A549 (cell line): ENCODE data around the gene PSMB9. TPM values are rescaled to one million over a fixed set of nuclear protein-coding genes. Genes with fewer than 3 reads are reported as not detected.

ENCODE experiments used
- ATAC-seq, 2 experiments: fragments of 200-7000 bp in 1 of 2; fragments of >200 bp in 1 of 2; cut with Nextera tagmentation in 1 of 2; cut with Tn5 transposase in 1 of 2; 3 replicates each; pipeline versions ENCODE4 v1.8.0 to v1.9.1; 2018 to 2020; ENCODE audit warnings: mild to moderate bottlenecking in 1 of 2, moderate library complexity in 1 of 2
- CTCF ChIA-PET: fragments of 300-600 bp; sonication (Branson Sonifier 250); formaldehyde crosslinking; extraction: SDS; loops from one replicate; lab custom pipeline; 2021; ENCODE audit warnings: antibody characterized with exemption, inconsistent platforms; lab: Yijun Ruan, JAX
- POLR2A ChIA-PET: fragments of 350-600 bp; formaldehyde crosslinking; extraction: SDS; loops from one replicate; lab custom pipeline; 2021; ENCODE audit warnings: antibody characterized with exemption, inconsistent platforms; lab: Yijun Ruan, JAX
- DNase-seq, 2 experiments: peaks; one replicate each; pipeline versions ENCODE4 v3.0.0 to v3.0.0-alpha.2; 2011 to 2016; ENCODE audit warnings: low read depth in 1 of 2, low spot score in 1 of 2
- FAIRE-seq: peaks from 2 replicates; lab custom pipeline; 2011; peaks lifted over from hg19 to GRCh38; lab: Jason Lieb, UNC
- H3K27ac ChIP-seq, 2 experiments: fragments of >200 bp; sonication (Bioruptor Twin); formaldehyde crosslinking; 3 replicates each; pipeline ENCODE4 v1.5.1; 2016 to 2017
- H3K4me1 ChIP-seq: fragments of >200 bp; sonication (Bioruptor Twin); formaldehyde crosslinking; 3 replicates; pipeline ENCODE4 v1.6.1; 2016
- H3K4me2 ChIP-seq: fragments of >200 bp; sonication (Bioruptor Twin); formaldehyde crosslinking; 3 replicates; pipeline ENCODE4 v1.6.1; 2016
- H3K4me3 ChIP-seq: fragments of >200 bp; sonication (Bioruptor Twin); formaldehyde crosslinking; 3 replicates; pipeline ENCODE4 v1.5.1; 2016
- H3K9me3 ChIP-seq: fragments of >200 bp; sonication (Bioruptor Twin); formaldehyde crosslinking; 3 replicates; pipeline ENCODE4 v1.6.1; 2016
- CEBPB ChIP-seq, 2 experiments: fragments of >200 bp in 1 of 2; sonication (Bioruptor Twin) in 1 of 2; formaldehyde crosslinking in 1 of 2; IDR thresholded peaks; 2 replicates each; pipeline ENCODE4 v1.6.1; 2012 to 2016
- EP300 ChIP-seq, 2 experiments: fragments of >200 bp; sonication (Bioruptor Twin); formaldehyde crosslinking; IDR thresholded peaks; 2 replicates in 1 of 2; 3 replicates in 1 of 2; pipeline ENCODE4 v1.6.1; 2016 to 2017
- FOSL2 ChIP-seq, 2 experiments: fragments of 450-650 bp in 1 of 2; fragments of >200 bp in 1 of 2; sonication (Bioruptor Twin) in 1 of 2; formaldehyde crosslinking; IDR thresholded peaks; 2 replicates each; pipeline versions ENCODE4 v1.5.0 to v1.6.1; 2016 to 2020; ENCODE audit warnings: mild to moderate bottlenecking in 1 of 2, moderate library complexity in 1 of 2
- FOXS1 ChIP-seq: fragments of 250-450 bp; sonication (Bioruptor Pico); IDR thresholded peaks from 2 replicates; pipeline ENCODE4 v1.5.0; 2020; ENCODE audit warnings: mild to moderate bottlenecking, moderate library complexity
- HES2 ChIP-seq: fragments of >200 bp; sonication (Bioruptor Twin); formaldehyde crosslinking; IDR thresholded peaks from 2 replicates; pipeline ENCODE4 v1.6.1; 2016
- HMGXB4 ChIP-seq: fragments of 250-450 bp; sonication (Bioruptor Pico); IDR thresholded peaks from 2 replicates; pipeline ENCODE4 v1.5.0; 2021; ENCODE audit warnings: mild to moderate bottlenecking, moderate library complexity, borderline replicate concordance
- HOXA7 ChIP-seq: fragments of 250-450 bp; sonication (Bioruptor Pico); IDR thresholded peaks from 2 replicates; pipeline ENCODE4 v1.5.0; 2020; ENCODE audit warnings: mild to moderate bottlenecking, moderate library complexity
- HOXB13 ChIP-seq: fragments of 250-450 bp; sonication (Bioruptor Pico); IDR thresholded peaks from 2 replicates; pipeline ENCODE4 v1.5.0; 2020; ENCODE audit warnings: low read depth, mild to moderate bottlenecking, moderate library complexity
- HOXB5 ChIP-seq: fragments of 250-450 bp; sonication (Bioruptor Pico); IDR thresholded peaks from 2 replicates; pipeline ENCODE4 v1.5.0; 2020; ENCODE audit warnings: mild to moderate bottlenecking, moderate library complexity
- MAFK ChIP-seq: fragments of 450-650 bp; IDR thresholded peaks from 2 replicates; pipeline ENCODE4 v1.6.1; 2014; ENCODE audit not compliant: partially characterized antibody
- MYC ChIP-seq: IDR thresholded peaks from 2 replicates; pipeline ENCODE4 v1.6.1; 2012; ENCODE audit warnings: mild to moderate bottlenecking, inconsistent platforms, low read length, improper control_type of control experiment, borderline replicate concordance
- RARB ChIP-seq: fragments of 250-450 bp; sonication (Bioruptor Pico); IDR thresholded peaks from 2 replicates; pipeline ENCODE4 v1.8.0; 2021; ENCODE audit warnings: mild to moderate bottlenecking, moderate library complexity
- REST ChIP-seq: fragments of 200-600 bp; sonication (generic); IDR thresholded peaks from 2 replicates; pipeline ENCODE4 v1.6.1; 2016; ENCODE audit warnings: antibody characterized with exemption, mild to moderate bottlenecking, moderate library complexity
- RFX5 ChIP-seq: fragments of 450-650 bp; IDR thresholded peaks from 2 replicates; pipeline ENCODE4 v1.7.1; 2014; ENCODE audit warnings: antibody characterized with exemption, mild to moderate bottlenecking, moderate library complexity
- RNF2 ChIP-seq: fragments of 200-600 bp; sonication (generic); IDR thresholded peaks from 2 replicates; pipeline ENCODE4 v1.6.1; 2016; ENCODE audit warnings: low read depth, mild to moderate bottlenecking, antibody characterized with exemption, moderate library complexity, borderline replicate concordance
- TP53 ChIP-seq: fragments of 250-450 bp; sonication (Bioruptor Pico); IDR thresholded peaks from 2 replicates; pipeline ENCODE4 v1.5.0; 2021; ENCODE audit warnings: mild to moderate bottlenecking, moderate library complexity
- USF2 ChIP-seq: fragments of 450-650 bp; IDR thresholded peaks from 2 replicates; pipeline ENCODE4 v1.6.1; 2014; ENCODE audit warnings: antibody characterized with exemption
- ZFP36 ChIP-seq: fragments of 450-650 bp; IDR thresholded peaks from 2 replicates; pipeline ENCODE4 v1.6.1; 2014; ENCODE audit warnings: borderline replicate concordance; ENCODE audit not compliant: partially characterized antibody
- ZNF302 ChIP-seq: fragments of 250-450 bp; sonication (Bioruptor Pico); IDR thresholded peaks from 2 replicates; pipeline ENCODE4 v1.9.0; 2021; ENCODE audit warnings: inconsistent platforms, mild to moderate bottlenecking, moderate library complexity
- WGBS: methylation state at CpG from one replicate; pipeline ENCODE4 v1.1.6; 2017; ENCODE audit errors: missing lambda C conversion rate; 5-methylcytosine and 5-hydroxymethylcytosine counted together
- polyA plus RNA-seq, 4 experiments: library from polyadenylated mRNA; depleted of rRNA in 3 of 4; stranded (reverse); fragments of >200 nt; fragmentation: RNase III in 1 of 4; extraction: RNeasy Plus Mini Kit Qiagen cat#74134 plus additional on column Dnase treatment in 1 of 4; gene quantifications; 2 replicates in 3 of 4; 3 replicates in 1 of 4; pipeline ENCODE4 v1.2.3, GENCODE V29; 2011 to 2017

PSMB9 gene
- polyA plus RNA-seq, 2 of the 4 experiments (the other 2 are of a cell fraction) = 9.2 to 12.5 TPM

GRCh38 chr6:32840604-32841246 lies 13.3 kb upstream of the PSMB9 start:
- ChIA-PET POLR2A (no interaction called here), CTCF (interaction anchor here (3.4 to 10.9 kb wide), 4 partner anchors 13 to 144 kb away, joined by 17 to 253 read pairs (median 147); partner anchors contain the start of genes PSMB9 and TAP1)
- Histone ChIP-seq H3K4me1 (peaks cover 10% of the 10 kb centered on the region; the same call in 1 of the 3 replicates), H3K4me2 (no peak overlapping the region), H3K27ac (no peak overlapping the region), H3K9me3 (no peaks in the 10 kb centered on the region), H3K4me3 (no peak overlapping the region)
- ATAC-seq (no peak), FAIRE-seq (no peak), DNase-seq (no peak)
- WGBS = 88% methylated on average over 9 of the region's 9 CpGs
- no peak for TF ChIP-seq USF2
- no peak for TF ChIP-seq RARB
- no peak for TF ChIP-seq FOSL2 (IDR thresholded peaks at IDR 0.05)
- no peak for TF ChIP-seq FOSL2 (CRISPR knock-in tag; IDR thresholded peaks at IDR 0.05)
- TF ChIP-seq MAFK = no peak
- TF ChIP-seq FOXS1 (CRISPR knock-in tag) = no peak
- TF ChIP-seq ZNF302 (CRISPR knock-in tag) = no peak

- DNase-seq (no peak), ATAC-seq (no peak), FAIRE-seq (no peak)
- Histone ChIP-seq H3K27ac (no peak overlapping the region), H3K4me3 (no peak overlapping the region), H3K4me1 (peaks cover 10% of the 10 kb centered on the region; the same call in 1 of the 3 replicates), H3K4me2 (no peak overlapping the region), H3K9me3 (no peaks in the 10 kb centered on the region)
- ChIA-PET POLR2A (no interaction called here), CTCF (interaction anchor here (1.1 to 10.9 kb wide), 5 partner anchors 8 to 142 kb away, joined by 3 to 253 read pairs (median 3); partner anchors contain the start of genes PSMB9 and TAP1)
- WGBS = 92% methylated on average over 6 of the region's 6 CpGs
- TF ChIP-seq CEBPB (IDR thresholded peaks at IDR 0.05) (no peak), HES2 (no peak), RNF2 (no peak), REST (no peak), HOXB5 (CRISPR knock-in tag) (no peak), TP53 (CRISPR knock-in tag) (no peak), ZFP36 (no peak), RFX5 (no peak), HMGXB4 (CRISPR knock-in tag) (no peak), HOXB13 (no peak), HOXA7 (CRISPR knock-in tag) (no peak), MYC (no peak), EP300 (IDR thresholded peaks at IDR 0.05) (no peak)
- TF ChIP-seq, all 56 proteins: peak for 0
Observed at GRCh38 chr6:32842021-32842650, 11.9 kb upstream of the PSMB9 start.
